Hematopoietic multipotent progenitor cell (in vitro differentiated cells): ENCODE results near the gene TMEM115. TPM values are rescaled to one million over a fixed set of nuclear protein-coding genes. Genes with fewer than 3 reads are reported as not detected.

Experiments
- DNase-seq, 3 donors: peaks; one replicate each; pipeline ENCODE4 v3.0.0-alpha.2; 2011 to 2015; ENCODE audit warnings: low read depth in 2 of 3, low spot score in 2 of 3
- total RNA-seq: library from RNA; depleted of rRNA; stranded (reverse); fragments of >200 nt; gene quantifications from one replicate; pipeline ENCODE4 v1.2.3, GENCODE V29; 2012

The TMEM115 gene
- total RNA-seq, 1 donor = 49.3 TPM

GRCh38 chr3:50378757-50379156 is 19.4 kb upstream of the TMEM115 start:
- DNase-seq = no peak

DNA sequence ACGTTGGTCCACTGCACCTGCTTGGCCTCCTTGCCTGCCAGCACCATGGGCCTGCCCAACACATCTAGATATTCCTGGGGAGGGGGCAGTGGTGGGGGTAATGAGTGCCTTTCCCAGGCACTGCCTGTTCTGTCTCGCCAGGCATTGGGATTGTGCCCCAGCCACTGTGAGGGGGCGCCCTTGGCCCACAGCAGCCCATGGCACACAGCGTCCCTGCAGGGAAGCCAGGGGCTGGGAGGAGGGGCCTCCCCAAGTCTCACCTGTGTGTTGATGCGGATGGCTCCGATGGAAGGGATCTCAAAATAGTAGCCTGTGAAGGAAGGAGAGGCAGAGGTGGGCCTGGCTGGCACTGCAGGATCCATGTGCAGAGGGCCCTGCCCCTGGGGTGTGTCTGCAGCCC is 18.7 kb upstream of the TMEM115 start:
- DNase-seq = no peak

GRCh38 chr3:50375258-50375931 is 16.1 kb upstream of the TMEM115 start:
- no peak for DNase-seq

DNA sequence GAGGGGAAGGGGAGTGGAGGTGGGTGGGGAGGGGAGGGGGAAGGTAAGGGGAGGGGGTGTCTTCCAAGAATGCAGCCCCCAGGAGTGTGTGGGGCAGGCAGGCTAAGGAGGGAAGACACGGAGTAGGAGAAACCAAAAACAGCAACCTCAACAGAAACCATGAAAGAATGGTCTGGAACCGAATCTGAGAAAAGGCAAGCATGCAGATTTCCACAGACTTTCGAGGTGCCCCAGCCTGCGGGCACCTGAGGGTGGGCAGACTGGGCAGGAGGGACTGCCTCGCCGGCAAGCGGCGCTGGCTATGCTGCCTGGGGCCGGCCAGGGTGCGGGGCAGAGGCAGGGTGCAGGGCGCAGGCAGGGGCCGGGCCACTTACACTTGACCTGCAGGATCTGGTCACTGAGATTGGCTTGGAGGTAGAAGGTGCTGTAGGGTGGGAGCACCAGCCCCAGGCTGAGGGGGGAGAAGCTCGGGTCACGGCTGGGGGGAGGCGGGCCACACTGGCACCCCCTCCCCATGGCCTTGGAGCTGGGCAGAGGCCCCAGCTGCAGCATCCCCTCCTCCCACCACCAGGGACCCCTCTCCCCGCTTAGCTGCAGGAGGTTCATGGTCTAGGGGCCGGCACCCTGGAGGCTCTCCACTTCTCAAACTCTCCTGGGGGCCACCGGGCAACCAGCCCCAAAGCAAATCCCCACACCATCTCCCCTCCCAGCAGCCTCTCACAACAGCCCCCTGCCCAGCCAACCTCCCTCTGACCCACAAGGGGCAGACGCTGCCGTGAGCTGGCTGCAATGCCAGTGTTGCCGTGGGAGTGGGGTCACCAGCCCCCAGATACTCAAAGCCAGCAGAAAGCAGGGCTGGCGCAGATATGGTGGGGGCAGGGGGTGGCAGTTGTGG is 15.3 kb upstream of the TMEM115 start:
- no peak for DNase-seq

DNA sequence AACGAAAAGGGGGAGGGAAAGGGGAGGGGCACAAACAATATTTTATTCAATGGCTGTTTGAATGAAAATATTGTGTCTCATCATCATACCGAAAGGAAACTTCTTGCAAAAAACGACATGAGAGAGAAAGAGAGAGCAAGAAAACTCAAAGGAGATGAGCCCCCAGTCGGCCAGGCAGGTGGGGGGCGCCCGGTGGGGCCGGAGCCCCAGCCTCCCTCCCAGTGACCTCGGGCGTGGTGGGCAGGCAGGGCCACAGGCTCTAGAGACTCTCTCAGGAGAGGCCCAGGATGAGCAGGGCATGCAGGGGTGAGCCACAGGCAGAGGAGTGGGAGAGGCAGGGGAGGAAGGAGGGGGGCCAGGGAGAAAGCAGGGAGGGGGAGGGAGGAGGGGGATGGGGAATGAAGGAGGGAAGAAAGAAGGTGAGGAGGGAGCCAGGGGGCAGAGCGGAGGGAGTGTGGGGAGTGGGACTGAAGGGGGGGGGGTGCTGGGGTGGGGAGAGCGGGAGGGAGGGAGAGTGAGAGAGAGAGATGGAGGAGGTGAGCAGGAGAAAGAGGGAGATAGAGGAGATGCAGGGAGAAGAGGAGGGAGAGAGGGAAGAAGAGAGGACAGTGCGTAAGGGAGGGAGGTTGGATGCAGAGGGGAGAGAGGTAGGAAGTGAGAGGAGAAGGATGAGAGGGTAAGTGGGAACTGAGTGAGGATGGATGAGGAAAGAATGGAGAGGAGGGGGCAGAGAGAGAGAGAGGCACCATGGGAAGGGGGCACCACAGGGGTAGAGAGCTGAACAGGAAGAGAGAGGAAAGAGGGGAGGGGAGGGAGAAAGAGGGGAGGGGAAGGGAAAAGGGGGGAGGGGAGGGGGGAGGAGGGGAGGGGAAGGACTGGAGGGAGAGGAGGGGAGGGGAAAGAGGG is 14.1 kb upstream of the TMEM115 start:
- no peak for DNase-seq

GRCh38 chr3:50372349-50372748 is 13.0 kb upstream of the TMEM115 start:
- peak in 2 of 3 donors; percentile 53 to 74 for DNase-seq

DNA sequence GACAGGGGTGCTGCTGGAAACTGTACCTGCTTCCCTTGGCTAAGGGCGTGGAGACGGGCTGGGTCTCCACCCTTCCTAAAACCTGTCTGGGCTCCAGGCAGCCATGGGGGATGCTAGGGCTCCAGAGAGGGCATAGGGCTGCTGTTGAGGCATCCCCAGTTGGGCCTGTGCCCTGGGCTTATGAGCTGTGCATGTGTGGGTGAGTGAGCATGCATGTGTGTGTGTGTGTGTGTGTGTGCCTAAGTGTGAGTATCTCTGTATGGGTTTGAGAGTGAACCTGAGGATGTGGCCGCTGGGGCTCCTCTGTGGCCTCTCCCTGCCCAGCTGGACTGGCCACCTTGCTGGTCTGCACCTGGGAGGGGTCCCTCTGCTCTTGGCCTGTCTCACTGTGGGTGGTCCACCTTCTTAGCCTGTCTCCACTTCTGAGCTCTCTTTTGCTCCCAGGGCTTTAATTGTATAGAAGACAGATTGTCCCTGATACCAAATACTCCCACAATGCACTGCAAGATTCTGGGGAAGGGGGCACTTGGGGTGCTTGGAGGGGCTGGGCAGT is 11.9 kb upstream of the TMEM115 start:
- no peak for DNase-seq

GRCh38 chr3:50370594-50370993 is 11.3 kb upstream of the TMEM115 start:
- DNase-seq = peak in 1 of 3 donors; percentile 19

DNA sequence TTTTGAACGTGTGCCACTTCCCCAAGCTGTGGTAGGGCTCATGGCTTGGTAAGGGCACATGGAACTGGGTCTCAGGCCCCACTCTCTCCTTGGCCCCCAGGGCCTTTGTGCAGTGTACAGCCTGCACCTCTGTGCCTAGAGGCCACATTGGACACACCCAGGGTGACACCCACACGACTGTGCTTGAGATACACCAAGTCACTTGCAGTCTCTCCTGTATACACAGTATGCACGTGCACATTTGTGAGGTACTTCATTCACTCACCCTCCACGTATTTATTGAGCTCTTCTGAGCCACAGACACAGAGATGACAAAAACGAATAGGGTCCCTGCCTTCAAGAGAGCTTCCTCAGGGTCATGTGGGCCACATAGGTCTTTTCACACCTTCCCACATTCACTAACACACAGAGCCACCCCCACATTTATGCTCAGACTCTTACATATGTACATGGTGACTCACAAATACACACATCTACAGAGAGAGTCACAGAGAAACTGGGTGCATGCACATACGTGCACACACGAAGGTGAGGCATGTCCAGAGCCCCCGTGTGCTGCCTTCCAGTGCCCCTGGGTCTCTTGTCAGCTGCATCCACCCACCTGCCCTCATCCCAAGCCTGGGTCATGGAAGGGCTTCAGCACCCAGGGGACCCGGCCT is 9.8 kb upstream of the TMEM115 start:
- no peak for DNase-seq

GRCh38 chr3:50365842-50366220 is 6.5 kb upstream of the TMEM115 start:
- no peak for DNase-seq

- DNase-seq = peak; percentile 83 to 96 (median 90)
Observed at GRCh38 chr3:50365080-50365841, 5.9 kb upstream of the TMEM115 start.

DNA sequence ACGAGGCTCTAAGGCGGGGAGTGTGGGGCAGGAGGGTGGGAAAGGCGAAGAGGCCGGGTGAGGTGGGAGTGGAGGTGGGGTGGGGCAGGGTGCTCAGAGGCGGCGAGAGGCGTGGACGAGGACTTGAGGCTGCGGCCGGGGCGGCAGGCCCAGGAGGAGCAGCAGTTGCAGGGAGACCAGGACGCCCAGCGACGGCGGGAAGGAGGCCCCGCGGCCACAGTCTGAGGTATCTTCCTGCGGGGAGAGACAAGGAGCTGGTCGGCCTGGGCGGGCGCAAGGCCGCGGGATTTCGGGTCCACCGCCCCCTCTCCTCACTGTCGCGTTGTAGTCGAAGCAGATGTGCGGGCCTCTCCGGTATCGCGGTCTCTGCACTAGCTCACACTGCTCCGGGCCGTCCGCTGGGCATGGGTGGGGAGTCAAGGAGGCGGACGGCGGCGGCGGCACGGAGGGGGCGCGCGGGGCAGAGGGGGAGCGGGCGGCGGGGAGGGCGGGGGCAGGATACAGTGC is 5.3 kb upstream of the TMEM115 start:
- peak in 1 of 3 donors; percentile 41 for DNase-seq

GRCh38 chr3:50359760-50360110 is 414 bp upstream of the TMEM115 start:
- DNase-seq = no peak

GRCh38 chr3:50358355-50358910 is 888 bp downstream of the TMEM115 start:
- no peak for DNase-seq

DNA sequence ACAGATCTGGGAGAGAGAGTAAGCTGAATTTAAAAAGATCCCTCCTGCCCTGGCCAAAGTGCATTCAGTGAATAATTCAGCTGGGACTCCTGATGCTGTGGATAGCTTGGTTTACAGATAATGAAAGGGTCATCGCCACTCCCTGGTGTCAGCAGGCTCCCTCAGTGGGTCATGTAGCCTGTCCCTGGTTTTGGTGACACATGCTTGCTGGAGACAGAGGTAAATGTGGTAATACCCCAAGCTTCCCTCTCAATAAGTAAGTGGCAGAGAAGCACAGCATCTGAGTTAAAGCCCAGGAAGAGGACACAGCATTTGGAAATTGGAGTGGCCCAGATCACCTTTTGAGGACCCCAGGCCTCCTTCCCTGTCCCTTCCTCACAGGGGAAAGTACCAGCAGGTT is 1.8 kb downstream of the TMEM115 start:
- no peak for DNase-seq

DNA sequence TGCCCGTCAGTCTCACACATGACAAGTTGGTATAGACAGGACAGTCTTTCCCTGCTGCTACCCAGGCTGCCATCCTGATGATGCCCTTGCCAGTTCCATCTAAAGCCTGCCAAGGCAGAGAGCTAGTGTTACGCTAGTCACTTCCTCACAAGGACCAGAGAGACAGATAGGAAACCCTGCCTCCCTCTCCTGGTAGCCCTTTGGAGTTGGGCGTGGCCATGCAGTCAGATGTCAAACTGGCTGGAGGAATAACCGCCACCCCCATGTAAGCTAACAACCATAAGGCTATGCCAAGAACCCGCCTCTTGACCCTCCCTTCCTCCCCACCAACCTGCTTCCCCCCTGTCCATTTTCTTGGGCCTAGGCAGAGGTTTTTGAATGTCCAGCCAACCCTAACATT is 2.8 kb downstream of the TMEM115 start:
- no peak for DNase-seq

DNA sequence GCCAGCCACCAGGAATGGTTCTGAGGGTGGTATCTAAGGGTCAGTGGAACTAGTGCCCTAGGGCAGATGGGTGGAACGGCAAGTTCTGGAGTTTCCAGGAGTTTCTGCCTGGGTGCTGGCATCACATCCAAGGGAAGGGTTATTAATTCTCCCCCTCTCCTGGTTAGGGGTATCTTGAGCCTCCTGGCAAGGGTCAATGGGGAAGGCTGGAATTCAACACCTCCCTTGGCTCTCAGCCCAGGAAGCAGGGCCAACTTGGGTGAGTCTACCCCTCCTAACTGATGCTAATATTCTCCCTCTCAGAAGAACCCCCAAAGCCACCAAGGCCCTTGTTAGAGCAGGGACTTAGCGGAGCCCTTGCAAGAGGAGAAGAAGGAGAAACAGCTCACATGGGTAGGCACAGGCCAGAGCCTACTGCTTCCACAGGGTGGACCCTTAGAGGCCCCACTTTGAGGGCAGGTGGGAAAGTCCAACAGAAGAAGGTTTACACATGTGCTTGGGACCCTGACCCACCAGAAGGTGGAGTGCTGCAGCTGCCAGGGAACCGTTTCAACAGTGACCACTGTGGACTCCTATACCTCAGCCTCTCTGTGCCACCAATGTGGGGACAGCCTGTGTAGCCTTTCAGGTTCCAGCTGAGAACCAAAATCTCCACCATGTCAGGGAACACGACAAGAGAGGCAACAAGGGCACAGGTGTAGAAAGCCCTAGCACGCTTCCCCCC is 3.3 kb downstream of the TMEM115 start:
- DNase-seq = no peak

GRCh38 chr3:50354850-50355249 is 4.5 kb downstream of the TMEM115 start:
- DNase-seq = no peak
